Measurements from ENCODE around the gene LIN7C.

GRCh38 chr11:27452147-27452546 lies 54.4 kb downstream of the LIN7C start:
- TF ChIP-seq MXI1 (conservative IDR thresholded peaks at IDR 0.05; ENCODE audit: poor library complexity, severe bottlenecking), result no peak
- TF ChIP-seq TAF1 (IDR thresholded peaks at IDR 0.05; ENCODE audit: low read depth), result no peak
- no peak for TF ChIP-seq CTCF (IDR thresholded peaks at IDR 0.05; ENCODE audit: poor library complexity, severe bottlenecking)
- TF ChIP-seq EP300 (conservative IDR thresholded peaks at IDR 0.05; ENCODE audit: poor library complexity, severe bottlenecking), result no peak
- no peak for TF ChIP-seq EZH2 (IDR thresholded peaks at IDR 0.05; ENCODE audit: borderline replicate concordance, insufficient read depth, low read length, poor library complexity, severe bottlenecking)
- TF ChIP-seq SMC3 (conservative IDR thresholded peaks at IDR 0.05; ENCODE audit: poor library complexity), result no peak
